ENCODE data around the gene HSF4.

Gene HSF4

DNA sequence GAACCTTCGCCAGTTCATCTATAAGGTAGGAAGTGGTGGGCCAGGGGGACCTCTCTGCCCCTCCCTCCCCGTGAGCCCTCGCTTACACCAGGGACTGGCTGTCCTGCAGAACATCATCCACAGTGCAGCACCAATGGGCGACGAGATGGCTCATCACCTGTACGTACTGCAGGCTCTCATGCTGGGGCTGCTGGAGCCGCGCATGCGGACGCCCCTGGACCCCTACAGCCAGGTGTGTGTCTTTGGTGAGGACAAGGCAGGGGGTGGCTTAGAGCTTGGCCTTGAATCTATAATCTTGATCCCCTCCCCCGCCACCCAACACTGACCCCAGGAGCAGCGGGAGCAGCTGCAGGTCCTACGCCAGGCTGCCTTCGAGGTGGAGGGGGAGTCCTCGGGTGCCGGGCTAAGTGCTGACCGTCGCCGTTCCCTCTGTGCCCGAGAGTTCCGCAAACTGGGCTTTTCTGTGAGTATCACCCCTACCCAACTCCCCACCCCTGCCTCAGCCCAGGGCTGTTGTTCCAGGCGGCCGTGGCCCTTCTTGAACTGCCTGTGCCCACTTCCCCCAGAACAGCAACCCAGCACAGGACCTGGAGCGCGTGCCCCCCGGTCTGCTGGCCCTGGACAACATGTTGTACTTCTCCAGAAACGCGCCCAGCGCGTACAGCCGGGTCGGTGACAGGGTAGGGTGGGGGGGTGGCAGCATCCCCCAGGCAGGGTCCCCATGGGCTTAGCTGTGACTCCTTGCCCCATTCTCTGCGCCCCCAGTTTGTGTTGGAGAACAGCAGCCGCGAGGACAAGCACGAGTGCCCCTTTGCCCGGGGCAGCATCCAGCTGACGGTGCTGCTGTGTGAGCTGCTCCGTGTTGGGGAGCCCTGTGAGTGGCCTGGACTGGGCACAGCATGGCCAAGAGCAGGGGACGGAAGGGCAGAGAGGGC lies 37.1 kb downstream of the HSF4 start:
- no peak for DNase-seq (ENCODE audit: low read depth in 2 of 2)

DNA sequence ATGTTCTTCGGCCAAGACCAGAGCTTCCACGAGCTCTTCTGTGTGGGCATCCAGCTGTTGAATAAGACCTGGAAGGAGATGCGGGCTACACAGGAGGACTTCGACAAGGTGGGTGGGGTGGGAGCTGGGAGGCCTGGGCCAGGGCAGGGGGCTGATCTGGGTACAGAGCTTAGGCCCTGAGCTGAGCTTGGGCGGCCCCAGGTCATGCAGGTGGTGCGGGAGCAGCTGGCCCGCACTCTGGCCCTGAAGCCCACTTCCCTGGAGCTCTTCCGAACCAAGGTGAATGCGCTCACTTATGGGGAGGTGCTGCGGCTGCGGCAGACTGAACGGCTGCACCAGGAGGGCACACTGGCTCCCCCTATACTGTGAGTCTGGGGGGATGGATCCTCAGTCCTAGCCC lies 37.9 kb downstream of the HSF4 start:
- DNase-seq (ENCODE audit: low read depth in 2 of 2), result no peak

DNA sequence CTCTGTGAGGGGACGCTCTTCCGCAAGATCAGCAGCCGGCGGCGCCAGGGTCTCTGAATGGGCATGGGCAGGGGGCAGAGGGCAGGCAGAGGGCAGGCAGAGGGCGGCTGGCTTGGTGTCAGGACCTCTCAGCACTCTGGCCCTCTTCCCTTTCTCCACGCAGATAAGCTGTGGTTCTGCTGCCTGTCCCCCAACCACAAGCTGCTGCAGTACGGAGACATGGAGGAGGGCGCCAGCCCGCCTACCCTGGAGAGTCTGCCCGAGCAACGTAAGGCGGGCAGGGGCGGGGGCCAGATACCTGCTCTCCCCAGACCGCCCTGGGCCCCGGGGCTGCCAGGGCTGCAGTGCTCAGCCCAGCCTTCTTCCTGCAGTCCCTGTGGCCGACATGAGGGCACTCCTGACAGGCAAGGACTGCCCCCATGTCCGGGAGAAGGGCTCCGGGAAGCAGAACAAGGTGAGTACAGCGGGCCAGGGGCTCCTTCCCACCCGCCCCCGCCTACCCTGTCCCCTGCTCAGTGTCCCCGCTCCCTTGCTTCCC lies 38.5 kb downstream of the HSF4 start:
- DNase-seq (ENCODE audit: low read depth in 2 of 2), result no peak

DNA sequence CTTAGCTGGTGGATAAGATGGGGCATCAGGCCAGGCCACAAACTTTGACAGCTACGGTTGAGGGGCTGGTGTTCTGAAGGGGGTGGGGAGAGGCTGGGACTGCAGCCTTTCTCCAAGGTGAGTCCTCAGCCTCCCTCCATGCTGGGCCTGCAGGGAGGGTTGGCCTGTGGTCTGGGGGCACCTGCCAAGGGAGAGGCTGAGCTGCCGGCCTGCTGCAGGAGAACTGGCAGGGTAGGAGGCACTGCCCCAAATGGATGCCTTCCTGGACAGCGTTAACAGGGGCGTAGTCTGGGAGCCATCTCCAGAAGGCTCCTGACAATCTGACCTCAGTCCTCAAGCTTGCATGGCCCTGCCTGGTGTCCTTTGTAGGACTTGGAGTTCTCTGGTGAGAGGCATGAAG lies 39.5 kb downstream of the HSF4 start:
- no peak for DNase-seq (ENCODE audit: low read depth in 2 of 2)

DNA sequence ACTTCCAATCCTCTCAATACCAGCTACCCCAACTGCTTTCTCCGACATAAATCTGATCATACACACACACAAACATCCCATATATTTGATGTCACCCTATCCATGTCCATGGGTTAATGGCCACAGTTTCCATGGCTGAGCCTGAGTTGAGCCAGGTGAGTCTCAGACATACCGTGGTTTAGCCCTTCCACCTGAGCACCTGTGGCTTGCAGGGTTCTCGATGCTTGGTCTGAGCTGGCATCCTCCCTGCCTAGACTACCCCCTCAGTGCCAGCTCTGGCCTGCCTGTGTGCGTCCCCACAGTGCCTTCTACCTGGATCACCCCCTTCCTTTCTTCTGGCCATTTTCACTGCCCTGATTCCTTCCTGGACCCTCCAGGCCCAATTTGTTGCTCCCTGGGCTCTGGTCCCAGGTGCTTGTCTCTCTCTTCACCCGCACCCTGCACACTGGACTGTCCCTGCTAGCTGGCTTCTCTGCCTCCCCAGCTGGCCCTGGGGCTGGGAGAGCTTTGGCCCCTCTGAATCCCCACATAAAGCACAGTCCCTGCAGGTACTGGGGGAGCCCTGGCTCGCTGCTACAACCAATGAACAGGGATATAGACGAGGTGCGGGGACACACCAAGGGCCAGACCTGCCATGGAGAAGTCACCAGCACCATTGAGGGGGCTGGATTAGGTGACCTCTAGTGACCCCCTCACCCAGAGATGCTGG lies 41.7 kb downstream of the HSF4 start:
- DNase-seq (ENCODE audit: low read depth in 2 of 2), result no peak

DNA sequence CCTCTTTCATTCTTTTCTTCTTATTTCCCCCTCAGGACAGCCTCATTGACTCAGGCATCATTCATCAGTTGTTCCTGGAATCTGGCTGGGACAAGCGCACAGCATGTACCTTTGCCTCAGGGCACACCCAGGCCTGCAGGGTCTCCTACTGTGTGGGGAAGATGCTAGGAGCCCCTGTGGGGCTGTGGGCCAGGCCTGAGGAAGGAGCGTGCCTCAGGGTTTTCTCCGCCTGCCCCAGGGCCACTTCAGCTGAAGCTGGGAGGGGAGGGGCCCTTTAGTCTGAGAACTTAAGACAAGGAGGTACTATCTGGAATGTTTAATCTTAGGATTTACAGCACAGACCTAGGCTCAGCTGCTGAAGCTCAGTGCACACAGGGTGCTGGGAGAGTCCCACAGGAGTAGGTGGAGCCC lies 42.3 kb downstream of the HSF4 start:
- no peak for DNase-seq (ENCODE audit: low read depth in 2 of 2)

DNA sequence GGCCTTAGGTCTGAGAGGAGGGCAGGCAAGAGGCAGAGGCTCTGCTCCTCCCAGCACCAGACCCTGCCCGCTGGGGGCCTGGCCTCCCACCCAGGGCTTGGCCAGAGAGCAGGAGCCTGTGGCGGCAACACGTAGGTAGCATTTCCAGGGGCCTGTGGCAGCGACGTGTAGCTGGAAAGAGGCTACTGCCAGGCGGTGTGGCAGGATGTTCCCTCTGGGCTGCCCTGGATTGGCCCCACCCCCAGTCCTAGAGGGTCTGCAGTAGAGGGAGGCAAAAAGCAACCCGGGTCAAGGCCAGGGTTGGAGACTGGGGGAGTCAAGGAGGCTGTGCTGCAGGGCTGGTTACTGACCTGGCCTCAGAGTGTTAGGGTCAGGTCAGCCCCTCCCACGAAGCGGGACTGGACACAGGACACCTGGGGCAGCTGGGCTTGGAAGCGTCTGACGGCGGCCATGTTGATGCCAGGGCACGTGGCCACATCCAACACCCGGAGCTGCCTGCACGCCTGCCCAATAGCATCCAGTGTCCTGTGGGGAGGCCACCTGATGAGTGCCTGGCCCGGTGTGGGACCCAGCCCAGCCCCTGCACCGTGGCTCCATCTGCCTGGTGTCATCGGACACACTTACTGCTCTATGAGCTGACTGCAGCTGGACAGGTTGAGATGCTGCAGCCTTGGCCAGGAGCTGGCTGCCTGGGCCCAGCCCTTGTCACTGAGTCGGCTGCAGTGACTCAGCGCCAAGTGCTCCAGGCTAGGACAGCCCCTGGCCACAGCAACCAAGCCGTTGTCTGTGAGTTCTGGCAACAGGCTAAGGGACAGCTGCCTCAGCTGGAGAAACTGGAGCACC lies 42.9 kb downstream of the HSF4 start:
- no peak for DNase-seq (ENCODE audit: low read depth in 2 of 2)

DNA sequence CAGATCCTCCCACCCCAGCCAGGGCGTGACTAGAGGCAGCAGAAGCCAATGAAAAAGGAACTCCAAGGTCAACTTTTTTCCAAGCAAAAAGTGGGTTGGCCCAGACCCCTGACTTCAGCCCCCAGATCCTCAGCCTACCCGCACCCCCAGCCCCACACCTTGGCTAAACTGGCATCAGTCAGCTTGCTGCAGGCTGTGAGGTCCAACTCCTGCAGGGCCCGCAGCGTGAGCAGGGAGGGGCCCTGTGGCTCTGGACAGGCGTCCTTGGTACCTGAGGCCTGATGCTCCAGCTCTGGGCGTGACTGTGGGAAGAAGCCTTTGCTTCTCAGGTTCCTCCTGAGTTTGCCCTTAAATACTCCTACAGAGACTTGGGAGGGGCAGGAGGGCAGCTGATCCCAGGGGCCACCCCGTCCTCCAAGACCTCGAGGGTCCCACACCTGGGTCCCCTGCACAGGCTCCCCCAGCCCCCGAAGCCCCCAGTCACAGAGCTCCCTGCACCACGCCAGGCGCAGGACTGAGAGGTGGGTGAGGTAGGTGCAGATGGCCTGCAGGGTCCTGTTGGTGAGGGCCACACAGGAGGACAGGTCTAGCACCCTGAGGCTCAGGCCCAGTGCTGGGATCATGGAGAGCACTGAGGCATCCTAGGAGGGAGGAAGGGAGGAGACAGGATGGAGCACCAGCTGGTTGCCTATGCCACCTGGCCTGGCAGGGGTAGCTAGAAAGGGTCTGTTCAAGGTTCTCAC lies 43.8 kb downstream of the HSF4 start:
- DNase-seq (ENCODE audit: low read depth in 2 of 2), result no peak

DNA sequence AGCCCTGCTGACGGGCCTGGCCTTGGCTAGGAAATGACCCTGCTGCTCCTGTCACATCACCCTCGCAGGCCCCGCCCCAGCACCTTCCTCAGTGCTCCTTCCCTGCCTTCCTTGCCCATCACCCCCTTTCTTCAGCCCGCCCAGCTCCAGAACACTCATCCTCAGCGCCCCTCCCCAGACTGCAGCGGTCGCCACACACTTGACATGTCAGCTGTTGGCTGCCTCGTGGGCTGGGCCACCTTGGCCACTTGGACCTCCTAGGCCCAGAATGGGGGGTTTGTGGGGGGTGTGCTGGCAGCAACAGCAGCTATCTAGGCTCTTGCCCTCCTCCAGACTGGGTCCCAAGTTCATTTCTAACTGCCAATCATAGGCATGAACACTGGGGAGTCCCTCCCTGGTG lies 45.0 kb downstream of the HSF4 start:
- no peak for DNase-seq (ENCODE audit: low read depth in 2 of 2)

DNA sequence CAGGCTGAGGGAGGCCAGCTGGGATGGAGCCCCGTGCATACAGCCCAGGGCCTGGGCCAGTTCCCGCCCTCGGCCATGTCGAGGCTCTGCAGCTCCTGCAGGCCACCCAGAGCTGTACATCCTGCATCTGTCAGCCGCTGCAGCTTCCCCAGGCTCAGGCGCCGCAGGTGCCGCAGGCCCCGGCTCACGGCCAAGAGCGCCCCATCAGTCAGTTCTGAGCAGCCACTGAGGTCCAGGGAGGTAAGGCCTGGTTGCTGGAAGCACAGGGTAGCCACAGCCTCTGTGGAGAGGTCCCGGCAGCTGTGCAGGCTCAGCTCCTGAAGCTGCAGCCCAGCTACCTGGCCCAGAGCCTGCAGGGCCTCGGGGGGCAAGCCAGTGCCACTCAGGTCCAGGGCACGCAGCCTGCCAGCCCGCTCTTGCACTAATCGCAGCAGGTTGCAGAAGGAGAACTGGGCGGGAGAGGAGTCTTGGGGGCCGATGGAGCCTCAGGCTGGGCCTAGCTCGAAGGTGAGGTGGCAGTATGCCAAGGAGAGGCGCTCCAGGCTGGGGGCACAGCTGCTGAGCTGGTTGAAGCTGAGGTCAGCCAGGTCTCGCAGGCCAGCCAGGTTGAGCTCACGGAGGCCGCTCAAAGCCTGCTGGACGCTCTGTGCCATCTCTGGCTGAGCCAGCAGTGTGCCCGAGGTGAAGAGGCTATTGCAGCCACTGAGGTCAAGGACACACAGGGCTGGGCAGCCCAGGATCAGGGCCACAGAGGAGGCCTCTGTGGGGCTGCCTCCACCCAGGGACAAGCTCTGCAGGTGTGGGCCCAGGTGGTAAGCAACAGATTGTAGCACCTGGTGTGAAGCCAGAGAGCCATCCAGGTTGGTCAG lies 45.8 kb downstream of the HSF4 start:
- DNase-seq (ENCODE audit: low read depth in 2 of 2), result no peak

DNA sequence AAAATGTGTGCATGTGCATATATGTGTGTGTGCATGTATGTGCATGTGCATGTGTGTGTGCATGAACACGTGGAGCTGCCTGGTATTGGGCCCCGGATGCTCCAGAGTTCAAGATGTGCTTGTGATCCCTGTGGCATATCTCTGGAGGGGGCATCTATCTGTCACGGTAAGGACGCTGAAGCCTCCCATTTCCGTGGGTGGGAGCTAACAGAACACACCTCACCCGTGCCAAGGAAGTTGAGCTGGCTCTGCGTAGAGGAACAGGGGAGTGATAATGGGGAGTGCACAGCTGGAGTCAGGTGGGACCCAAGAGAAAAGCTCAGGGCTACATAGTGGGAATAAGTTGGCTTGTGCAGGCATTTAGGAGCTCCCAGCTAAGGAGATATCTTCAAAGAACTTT lies 47.1 kb downstream of the HSF4 start:
- no peak for DNase-seq (ENCODE audit: low read depth in 2 of 2)

DNA sequence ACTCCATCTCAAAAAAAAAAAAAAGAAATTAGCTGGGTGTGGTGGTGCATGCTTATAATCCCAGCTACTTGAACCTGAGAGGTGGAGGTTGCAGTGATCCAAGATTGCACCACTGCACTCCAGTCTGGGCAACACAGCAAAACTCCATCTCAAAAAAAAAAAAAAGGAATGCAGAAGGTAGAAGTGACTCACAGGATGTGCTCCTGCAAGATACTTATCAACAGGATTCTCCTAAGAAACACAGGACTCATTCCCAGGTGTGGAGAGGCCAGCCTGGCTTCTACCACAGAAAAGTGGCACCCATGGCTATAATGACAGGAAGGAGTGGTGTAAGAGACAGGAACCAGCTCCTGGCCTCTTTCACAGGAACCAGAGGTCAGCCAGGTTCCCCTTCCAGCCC lies 48.2 kb downstream of the HSF4 start:
- no peak for DNase-seq (ENCODE audit: low read depth in 2 of 2)

DNA sequence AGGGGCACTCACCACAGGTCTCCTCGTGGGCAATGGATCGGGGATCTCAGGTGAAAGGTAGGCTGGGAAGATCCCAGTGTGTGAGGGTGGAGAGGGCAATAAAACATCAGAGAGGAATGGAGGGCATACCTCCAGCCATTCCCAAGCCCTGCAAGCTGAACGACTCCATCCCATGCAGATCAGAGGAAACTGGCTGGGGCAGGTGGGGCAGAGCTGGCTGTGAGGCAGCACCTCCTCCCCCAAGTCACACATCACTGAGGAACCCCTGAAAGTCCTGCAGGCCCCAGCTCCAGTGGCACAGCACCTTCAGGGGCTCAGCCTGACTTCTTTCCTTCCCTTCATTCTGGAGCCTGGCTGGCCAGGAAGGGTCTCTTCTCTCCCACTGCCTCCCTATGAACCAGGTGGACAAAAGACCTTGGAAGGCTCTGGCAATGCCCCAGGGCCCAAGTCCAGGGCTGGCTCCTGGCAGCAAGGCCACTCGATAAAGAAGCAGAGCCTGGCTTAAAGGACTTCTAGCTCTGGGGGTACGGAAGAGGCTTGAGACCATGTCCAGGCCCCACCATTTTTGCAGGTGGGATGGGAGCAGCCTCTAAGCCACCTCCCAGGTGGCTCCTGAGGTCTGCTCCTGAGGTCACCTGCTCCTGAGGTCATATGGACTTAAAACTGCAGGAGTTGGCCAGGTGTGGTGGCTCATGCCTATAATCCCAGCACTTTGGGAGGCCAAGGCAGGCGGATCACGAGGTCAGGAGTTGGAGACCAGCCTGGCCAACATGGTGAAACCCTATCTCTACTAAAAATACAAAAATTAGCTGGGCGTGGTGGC lies 48.9 kb downstream of the HSF4 start:
- DNase-seq (ENCODE audit: low read depth in 2 of 2), result no peak

DNA sequence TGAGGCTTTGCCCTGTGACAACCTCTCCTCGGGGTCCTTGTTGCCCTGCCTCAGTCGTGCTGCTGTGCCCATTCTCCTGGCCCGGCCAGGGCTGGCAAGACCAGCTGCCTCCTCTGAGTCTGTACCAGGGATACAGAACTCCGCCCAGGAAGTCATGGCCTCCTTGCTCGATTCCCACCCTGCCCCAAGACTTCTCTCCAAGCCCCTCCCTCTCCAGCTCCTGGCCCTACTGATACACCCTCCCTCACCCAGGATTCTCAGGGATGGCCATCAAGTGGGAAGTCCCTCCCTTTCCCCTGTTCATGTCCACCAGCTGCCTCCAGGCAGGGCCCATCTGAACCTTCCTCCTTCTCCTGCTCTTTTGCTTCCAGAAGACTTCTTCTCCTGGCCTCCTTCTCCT lies 51.2 kb downstream of the HSF4 start:
- no peak for DNase-seq (ENCODE audit: low read depth in 2 of 2)

DNA sequence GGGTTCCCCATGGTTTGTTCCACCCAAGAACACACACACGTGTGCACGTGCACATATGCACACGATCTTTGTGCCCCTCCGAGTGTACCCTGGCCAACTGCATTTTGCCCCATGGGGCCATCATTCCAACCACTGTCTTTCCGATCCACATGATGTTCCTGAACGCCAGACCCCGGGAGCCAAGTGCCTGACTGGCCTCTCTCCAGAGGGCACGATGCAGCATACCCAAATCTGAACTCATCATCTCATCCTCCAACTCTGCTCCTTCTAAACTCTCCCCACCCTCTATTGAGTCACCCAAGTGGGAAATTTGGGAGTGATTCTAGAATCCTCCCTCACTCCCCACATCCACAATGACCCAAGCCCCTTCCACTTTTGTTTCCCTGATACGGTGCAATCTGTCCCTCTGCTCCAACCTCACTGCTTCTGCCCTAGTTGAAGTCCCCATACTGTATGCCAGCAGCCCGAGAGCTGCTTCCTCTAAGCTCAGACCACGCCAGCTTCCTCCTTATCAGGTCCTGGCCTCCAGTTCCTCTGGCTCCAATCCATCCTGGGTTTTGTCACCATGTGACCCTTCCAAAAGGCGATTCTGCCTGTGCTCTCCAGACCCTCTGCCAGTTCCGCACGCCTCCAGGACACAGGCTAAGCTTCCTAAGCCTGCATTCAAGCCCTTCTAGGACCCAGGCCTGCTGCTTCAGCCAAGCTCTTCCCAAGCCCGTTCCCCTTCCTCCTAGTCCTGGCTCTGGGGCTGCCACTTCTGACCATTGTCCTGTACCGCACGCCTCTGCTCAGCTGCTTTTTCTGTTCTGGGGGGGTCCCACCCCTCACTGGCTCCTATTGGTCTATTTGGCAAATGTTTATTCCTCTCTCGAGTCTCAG lies 52.3 kb downstream of the HSF4 start:
- DNase-seq (ENCODE audit: low read depth in 2 of 2), result no peak
